GM21390 (cell line): Measurements from ENCODE around the gene HCST.
"Not testable (repeated sequence)": the region's sequence is repeated elsewhere in the genome, so short reads cannot be mapped to it uniquely, and the experiment has no call there.

Experiments
- ATAC-seq: cut with Tn5 transposase; IDR thresholded peaks from one replicate; pipeline ENCODE4 v1.9.1; 2021; ENCODE audit not compliant: unreplicated experiment

Gene HCST

GRCh38 chr19:35879068-35879467 lies 23.3 kb upstream of the HCST start:
- no peak for ATAC-seq

- no peak for ATAC-seq
Observed at GRCh38 chr19:35879770-35880317, 22.5 kb upstream of the HCST start.

DNA sequence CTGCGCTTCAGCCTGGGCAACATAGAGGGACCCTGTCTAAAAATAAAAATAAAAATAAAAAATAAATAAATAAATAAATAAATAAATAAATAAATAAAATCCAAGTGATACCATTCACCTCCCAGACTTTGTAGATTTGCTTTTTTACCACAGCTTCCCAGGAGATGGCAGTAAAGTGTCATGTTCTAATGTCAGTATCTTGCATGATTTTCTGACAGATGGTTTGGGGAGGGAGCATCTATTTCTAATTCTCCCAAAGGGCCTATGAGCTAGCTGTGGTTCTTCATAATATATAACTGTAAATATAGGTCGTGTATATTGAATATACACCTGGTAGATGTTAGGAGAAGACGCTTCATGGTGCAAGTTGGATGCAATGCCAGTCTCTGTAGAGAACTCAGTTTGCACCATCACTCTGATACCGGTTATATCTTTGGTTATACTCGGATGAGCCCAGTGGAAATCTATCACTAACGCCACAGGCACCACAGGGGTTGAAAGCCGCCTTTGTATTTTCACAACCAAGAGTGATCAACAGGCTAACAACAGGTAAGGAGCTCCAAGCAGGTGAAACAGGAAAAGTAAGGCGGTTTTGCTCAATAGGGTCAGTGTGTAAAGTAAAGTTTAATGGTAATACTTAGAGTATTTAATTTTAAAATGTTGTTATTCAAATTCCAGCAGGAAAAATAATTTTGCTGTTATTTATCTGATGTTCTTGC lies 20.1 kb upstream of the HCST start:
- no peak for ATAC-seq

GRCh38 chr19:35883882-35884281 lies 18.4 kb upstream of the HCST start:
- no peak for ATAC-seq

DNA sequence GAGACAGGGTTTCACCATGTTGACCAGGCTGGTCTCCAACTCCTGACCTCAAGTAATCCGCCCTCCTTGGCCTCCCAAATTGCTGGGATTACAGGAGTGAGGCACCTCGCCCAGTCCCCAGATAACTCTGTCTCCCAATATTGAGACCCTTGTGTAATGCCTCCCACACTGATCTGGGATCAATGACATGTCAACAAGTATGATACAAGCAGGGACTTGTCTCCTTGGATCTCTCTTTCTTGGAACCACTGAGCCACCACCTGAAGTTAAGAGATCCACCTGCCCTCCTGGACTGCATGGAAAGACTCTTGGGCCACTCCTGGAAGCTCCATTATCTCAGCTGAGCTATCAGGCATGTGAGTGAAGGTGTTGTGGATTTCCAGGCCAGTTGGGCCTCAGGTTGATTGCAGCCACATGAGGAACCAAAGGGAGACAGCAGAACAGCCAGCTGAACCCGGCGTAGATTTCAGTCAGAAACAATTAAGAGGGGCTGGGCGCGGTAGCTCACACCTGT lies 17.0 kb upstream of the HCST start:
- ATAC-seq, result no peak

GRCh38 chr19:35885904-35886303 lies 16.4 kb upstream of the HCST start:
- no peak for ATAC-seq

DNA sequence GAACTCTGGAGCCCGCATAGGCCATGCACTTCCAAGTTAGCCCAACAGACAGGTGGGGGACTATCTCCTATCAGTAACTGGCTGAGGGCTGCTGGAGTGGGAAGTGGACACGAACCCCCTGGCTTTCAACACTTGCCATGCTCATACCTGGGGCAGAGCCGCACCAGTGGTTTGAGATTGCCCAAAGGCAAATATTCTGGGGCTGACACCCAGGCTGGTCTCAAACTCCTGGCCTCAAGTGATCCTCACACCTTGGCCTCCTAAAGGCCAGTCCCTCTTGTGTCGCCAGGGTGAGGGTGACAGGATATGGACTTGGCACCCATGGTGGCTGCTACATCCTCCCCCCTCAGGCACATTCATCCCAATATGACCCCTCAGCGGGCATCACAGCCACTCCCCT lies 15.1 kb upstream of the HCST start:
- ATAC-seq, result no peak

DNA sequence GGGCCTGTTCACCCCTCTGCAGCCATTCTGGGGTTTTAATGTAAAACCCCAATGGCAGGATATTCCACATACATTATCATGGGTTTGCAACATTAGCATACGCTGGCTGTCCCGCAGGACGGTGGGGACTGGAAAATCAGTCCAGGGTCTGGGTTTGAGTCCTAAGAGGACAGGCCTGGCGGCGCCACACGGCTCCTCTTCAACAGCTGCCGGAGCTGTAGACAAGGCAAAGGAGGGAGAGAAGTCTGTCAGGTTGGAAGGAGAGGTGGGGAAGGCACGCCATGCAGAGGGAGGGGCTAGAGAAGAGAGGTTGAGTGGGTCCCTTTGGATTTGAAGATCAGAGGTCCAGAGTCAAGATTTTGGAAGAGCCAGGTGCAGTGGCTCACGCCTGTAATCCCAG lies 13.9 kb upstream of the HCST start:
- ATAC-seq, result no peak

DNA sequence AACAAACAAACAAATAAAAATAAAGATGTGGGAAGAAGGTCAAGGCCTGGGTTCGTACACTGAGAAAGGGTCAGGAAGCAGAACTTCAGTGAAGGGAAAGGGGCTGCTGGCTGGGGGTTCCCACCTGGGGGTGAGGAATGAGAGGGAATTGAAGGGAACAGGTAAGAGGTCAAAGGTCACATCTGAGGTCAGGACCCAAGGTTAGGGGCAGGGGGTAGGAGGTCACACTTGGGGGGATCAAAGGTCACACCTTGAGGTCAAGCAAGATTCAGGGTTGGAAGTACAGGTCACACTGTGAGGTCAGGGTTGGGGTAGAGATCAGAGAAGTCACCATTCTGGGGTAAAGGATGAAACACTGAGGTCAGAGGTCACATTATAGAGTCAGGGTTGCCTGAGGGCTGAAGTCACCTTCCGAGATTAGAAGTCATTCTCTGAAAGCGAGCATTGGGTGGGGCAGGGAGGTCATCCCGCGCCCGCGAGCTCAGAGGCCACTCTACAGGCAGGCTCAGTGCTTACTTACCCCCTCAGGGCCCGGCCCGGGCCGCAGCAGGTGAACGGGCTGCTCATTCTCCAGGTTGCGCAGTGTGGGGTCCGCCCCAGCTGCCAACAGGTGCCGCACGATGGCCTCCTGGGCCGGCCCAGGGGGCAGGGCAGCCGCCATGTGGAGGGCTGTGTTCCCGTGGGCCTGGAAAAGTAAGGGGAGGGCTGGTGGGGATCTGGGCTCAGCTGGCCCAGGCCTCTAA lies 12.8 kb upstream of the HCST start:
- ATAC-seq, result no peak

GRCh38 chr19:35890113-35890650 lies 12.1 kb upstream of the HCST start:
- no peak for ATAC-seq

DNA sequence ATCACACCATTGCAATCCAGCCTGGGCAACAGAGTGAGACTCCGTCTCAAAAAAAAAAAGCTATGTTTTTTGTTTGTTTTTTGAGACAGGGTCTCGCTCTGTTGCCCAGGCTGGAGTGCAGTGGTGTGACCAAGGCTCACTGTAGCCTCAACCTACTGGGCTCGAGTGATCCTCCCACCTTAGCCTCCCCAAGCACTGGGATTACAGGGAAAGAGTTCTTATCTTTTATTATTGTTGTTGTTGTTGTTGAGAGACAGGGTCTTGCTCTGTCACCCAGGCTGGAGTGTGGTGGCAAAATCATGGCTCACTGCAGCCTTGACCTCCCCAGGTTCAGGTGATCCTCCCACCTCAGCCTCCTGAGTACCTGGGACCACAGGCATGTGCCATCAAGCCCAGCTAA lies 10.5 kb upstream of the HCST start:
- not testable (repeated sequence) for ATAC-seq

- ATAC-seq, result no peak
Observed at GRCh38 chr19:35894342-35894741, 8.0 kb upstream of the HCST start.

DNA sequence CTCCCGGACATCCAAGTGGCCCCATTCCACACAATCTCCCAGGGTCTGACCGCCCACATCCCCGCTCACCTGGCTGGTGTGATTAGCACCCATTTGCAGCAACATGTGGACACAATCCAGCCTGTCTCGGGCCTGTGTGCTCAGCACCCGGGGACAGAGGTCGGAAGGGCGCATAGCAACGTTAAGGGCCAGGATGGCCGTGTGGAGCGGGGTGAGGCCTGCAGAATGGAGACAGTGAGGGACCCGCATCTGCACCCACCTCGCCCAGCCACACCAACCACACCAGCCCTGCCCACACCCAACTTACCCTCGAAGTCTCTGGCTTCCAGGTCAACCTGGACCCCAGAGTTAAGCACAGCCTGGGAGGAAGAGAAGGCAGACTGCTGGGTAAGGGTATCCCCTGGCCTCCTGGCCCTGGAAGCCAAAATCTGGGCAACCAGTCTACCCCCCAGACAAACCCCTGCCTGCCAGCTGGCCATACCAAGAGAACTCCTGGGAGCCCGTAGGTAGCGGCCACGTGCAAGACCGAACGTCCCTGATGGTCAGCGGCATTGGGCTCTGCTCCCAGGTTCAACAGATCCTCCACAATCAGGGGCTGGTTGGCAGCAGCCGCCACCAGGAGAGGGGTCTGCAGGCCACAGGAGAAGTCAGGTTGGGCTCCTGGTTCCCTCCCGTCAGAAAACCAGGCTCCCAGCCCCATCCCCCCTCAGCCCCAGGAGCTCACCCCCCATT lies 6.3 kb upstream of the HCST start:
- no peak for ATAC-seq

GRCh38 chr19:35896643-35897040 lies 5.7 kb upstream of the HCST start:
- no peak for ATAC-seq

- no peak for ATAC-seq
Observed at GRCh38 chr19:35897706-35898451, 4.5 kb upstream of the HCST start.

- ATAC-seq, result no peak
Observed at GRCh38 chr19:35898499-35898809, 3.9 kb upstream of the HCST start.

DNA sequence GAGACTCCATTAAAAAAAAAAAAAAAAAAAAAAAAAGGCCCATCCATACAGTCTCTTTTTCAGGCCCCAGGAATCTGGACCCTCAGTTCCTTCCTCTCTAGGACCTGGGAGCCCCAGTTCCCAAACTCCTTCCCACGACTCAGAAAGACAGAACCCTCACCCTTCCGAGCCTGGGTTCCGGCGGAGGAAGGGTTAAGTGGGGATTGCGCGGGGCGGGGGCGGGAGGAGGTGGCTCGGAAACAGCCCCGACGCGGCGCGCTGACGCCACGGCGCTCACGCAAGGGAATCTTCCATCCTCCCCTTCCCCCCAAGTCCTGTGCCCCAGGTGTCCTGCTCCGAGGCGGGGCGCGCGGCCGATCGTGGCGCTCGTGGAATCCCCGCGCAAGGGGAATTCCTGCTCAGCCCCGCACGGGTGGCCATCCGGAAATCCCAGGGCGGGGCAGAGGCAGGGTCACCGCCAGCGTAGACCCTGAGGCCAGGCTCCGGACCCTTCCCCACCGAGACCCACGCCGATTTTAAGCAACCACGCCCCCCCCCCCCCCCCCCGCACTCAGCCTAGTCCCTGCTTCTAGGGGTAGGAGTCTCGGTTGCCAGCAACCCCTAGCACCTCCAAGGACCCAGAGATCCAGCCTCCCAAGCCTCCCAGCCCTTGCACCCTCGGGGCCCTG lies 2.6 kb upstream of the HCST start:
- ATAC-seq, result no peak

DNA sequence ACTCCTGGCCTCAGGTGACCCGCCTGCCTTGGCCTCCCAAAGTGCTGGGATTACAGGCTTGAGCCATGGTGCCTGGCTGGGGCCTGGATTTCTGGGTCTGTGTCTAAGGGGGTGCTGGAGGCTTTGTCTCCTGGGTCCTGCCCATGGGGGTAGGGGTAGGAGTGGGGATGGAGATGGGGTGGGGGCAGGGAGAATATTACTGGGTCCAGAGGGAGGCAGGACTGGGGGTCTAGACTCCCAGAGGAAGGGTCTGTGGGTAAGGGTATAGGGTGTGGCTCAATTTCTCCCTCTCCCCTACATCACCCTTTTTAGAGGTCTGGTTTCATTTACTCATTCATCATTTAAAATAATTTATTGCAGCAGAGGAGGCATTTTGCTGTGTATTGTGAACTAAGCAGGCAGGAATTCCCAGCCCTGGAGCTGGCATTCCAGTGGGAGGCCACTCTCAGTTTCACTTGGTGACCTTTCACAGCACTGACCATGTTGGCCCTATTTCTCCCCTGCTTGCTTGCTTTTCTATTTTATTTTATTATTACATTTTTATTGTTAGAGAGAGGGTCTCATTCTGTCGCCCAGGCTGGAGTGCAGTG lies 1.2 kb upstream of the HCST start:
- no peak for ATAC-seq

GRCh38 chr19:35902870-35903475 lies 644 bp downstream of the HCST start:
- no peak for ATAC-seq
